SK-N-SH (cell line): ENCODE measurements around the gene SAP30L. TPM values are rescaled to one million over a fixed set of nuclear protein-coding genes. Genes with fewer than 3 reads are reported as not detected.
A peak's percentile ranks its signal among the peaks of the same experiment; 100 is the strongest.

Source experiments
- CTCF ChIA-PET: fragments of 300-600, 350-600 bp; formaldehyde crosslinking; extraction: SDS; loops from one replicate; lab custom pipeline; 2021; lab: Yijun Ruan, JAX
- POLR2A ChIA-PET: fragments of 350-600 bp; sonication (Branson Sonifier 250); formaldehyde crosslinking; extraction: SDS; loops from one replicate; lab custom pipeline; 2020; ENCODE audit warnings: antibody characterized with exemption, inconsistent platforms; lab: Yijun Ruan, JAX
- DNase-seq: peaks from one replicate; pipeline ENCODE4 v3.0.0; 2012
- H2AFZ ChIP-seq: fragments of 200-600 bp; sonication (generic); 2 replicates; pipeline ENCODE4 v1.8.1; 2016; ENCODE audit warnings: antibody characterized with exemption, mild to moderate bottlenecking, low read depth
- H3F3A ChIP-seq: fragments of 200-600 bp; sonication (generic); replicated peaks from 2 replicates; pipeline ENCODE3; 2016; ENCODE audit warnings: antibody characterized with exemption, mild to moderate bottlenecking; ENCODE audit not compliant: insufficient read depth
- H3K27ac ChIP-seq, 2 experiments: fragments of 200-500 bp in 1 of 2; fragments of 200-600 bp in 1 of 2; sonication (Bioruptor generic) in 1 of 2; sonication (generic), shearing (Covaris generic) in 1 of 2; 2 replicates each; pipeline versions ENCODE4 v1.5.1 to v1.6.1; 2014 to 2016; ENCODE audit warnings: low read depth in 2 of 2, inconsistent platforms in 1 of 2, low read length in 1 of 2, mild to moderate bottlenecking in 1 of 2, mixed read lengths in 1 of 2
- H3K27me3 ChIP-seq: fragments of 200-600 bp; sonication (generic), shearing (Covaris generic); 2 replicates; pipeline ENCODE4 v1.6.1; 2016; ENCODE audit warnings: mixed run types; ENCODE audit not compliant: insufficient read depth
- H3K36me3 ChIP-seq, 2 experiments: fragments of 200-500 bp in 1 of 2; fragments of 200-600 bp in 1 of 2; sonication (Bioruptor generic) in 1 of 2; sonication (generic) in 1 of 2; replicated peaks in 1 of 2; 2 replicates each; pipeline versions ENCODE3 to v1.5.1; 2014 to 2016; ENCODE audit warnings: low read length in 1 of 2, mild to moderate bottlenecking in 1 of 2; ENCODE audit not compliant: insufficient read depth in 2 of 2, control insufficient read depth in 1 of 2
- H3K4me1 ChIP-seq, 2 experiments: fragments of 200-500 bp in 1 of 2; fragments of 200-600 bp in 1 of 2; sonication (Bioruptor generic) in 1 of 2; sonication (generic), shearing (Covaris generic) in 1 of 2; 2 replicates each; pipeline versions ENCODE4 v1.5.1 to v1.6.1; 2014 to 2016; ENCODE audit warnings: low read depth in 1 of 2, low read length in 1 of 2, mixed run types in 1 of 2; ENCODE audit not compliant: insufficient read depth in 2 of 2, control insufficient read depth in 1 of 2
- H3K4me2 ChIP-seq: fragments of 200-600 bp; sonication (generic), shearing (Covaris generic); 2 replicates; pipeline ENCODE4 v1.6.1; 2017; ENCODE audit warnings: mixed run types
- H3K4me3 ChIP-seq, 2 experiments: fragments of 200-500 bp in 1 of 2; fragments of 200-600 bp in 1 of 2; sonication (Bioruptor generic) in 1 of 2; sonication (generic), shearing (Covaris generic) in 1 of 2; 2 replicates each; pipeline versions ENCODE4 v1.5.1 to v1.8.1; 2014 to 2016; ENCODE audit warnings: low read depth in 2 of 2, inconsistent platforms in 1 of 2, low read length in 1 of 2, mild to moderate bottlenecking in 1 of 2, mixed read lengths in 1 of 2, moderate library complexity in 1 of 2
- H3K79me2 ChIP-seq: fragments of 200-600 bp; sonication (generic); 2 replicates; pipeline ENCODE4 v1.8.1; 2017; ENCODE audit warnings: mild to moderate bottlenecking; ENCODE audit not compliant: insufficient read depth
- H3K9ac ChIP-seq: fragments of 200-600 bp; sonication (generic); 2 replicates; pipeline ENCODE4 v1.6.1; 2017; ENCODE audit warnings: mixed run types
- H3K9me2 ChIP-seq: fragments of 200-600 bp; sonication (generic); 2 replicates; pipeline ENCODE4 v1.6.1; 2017; ENCODE audit warnings: mixed run types
- H3K9me3 ChIP-seq: fragments of 200-600 bp; sonication (generic); 2 replicates; pipeline ENCODE4 v1.6.1; 2017; ENCODE audit warnings: mixed run types, mild to moderate bottlenecking, moderate library complexity
- H4K20me1 ChIP-seq: fragments of 200-600 bp; sonication (generic); 2 replicates; pipeline ENCODE4 v1.6.1; 2017; ENCODE audit warnings: mild to moderate bottlenecking, mixed run types; ENCODE audit not compliant: insufficient read depth
- CHD2 ChIP-seq: fragments of 150-350 bp; IDR thresholded peaks from 2 replicates; pipeline ENCODE4 v1.6.1; 2018; ENCODE audit warnings: low read length; ENCODE audit not compliant: partially characterized antibody
- ELF1 ChIP-seq: IDR thresholded peaks from 2 replicates; pipeline ENCODE4 v1.4.0; 2012
- EP300 ChIP-seq, 2 experiments: IDR thresholded peaks; 2 replicates each; pipeline versions ENCODE4 v1.4.0 to v1.6.1; 2012; ENCODE audit warnings: borderline replicate concordance in 1 of 2, low read depth in 1 of 2, low read length in 1 of 2
- EZH2phosphoT487 ChIP-seq: fragments of 200-600 bp; sonication (generic); IDR thresholded peaks from 2 replicates; pipeline ENCODE4 v1.6.1; 2017; ENCODE audit warnings: low read depth, mixed run types, mild to moderate bottlenecking, antibody characterized with exemption, moderate library complexity, borderline replicate concordance
- FOXM1 ChIP-seq: IDR thresholded peaks from 2 replicates; pipeline ENCODE4 v1.4.0; 2012; ENCODE audit warnings: low read depth, mild to moderate bottlenecking
- GABPA ChIP-seq: IDR thresholded peaks from 2 replicates; pipeline ENCODE4 v1.4.0; 2012; ENCODE audit warnings: low read depth, mild to moderate bottlenecking
- GATA2 ChIP-seq: sonication (generic); formaldehyde crosslinking; IDR thresholded peaks from 2 replicates; pipeline ENCODE4 v1.5.0; 2020; ENCODE audit warnings: mild to moderate bottlenecking, missing genetic modification reagents
- JUND ChIP-seq: IDR thresholded peaks from 2 replicates; pipeline ENCODE4 v1.4.0; 2012
- MEF2A ChIP-seq: IDR thresholded peaks from 2 replicates; pipeline ENCODE4 v1.4.0; 2012; ENCODE audit warnings: low read depth, borderline replicate concordance
- MXI1 ChIP-seq: IDR thresholded peaks from 2 replicates; pipeline ENCODE4 v1.6.1; 2012; ENCODE audit warnings: mild to moderate bottlenecking, low read depth, low read length, improper control_type of control experiment
- NRF1 ChIP-seq: IDR thresholded peaks from 2 replicates; pipeline ENCODE4 v1.6.1; 2012; ENCODE audit warnings: low read depth, mild to moderate bottlenecking, low read length
- POLR2AphosphoS5 ChIP-seq: IDR thresholded peaks from 2 replicates; pipeline ENCODE4 v1.6.1; 2012; ENCODE audit warnings: low read depth, low read length
- RAD21 ChIP-seq: IDR thresholded peaks from 2 replicates; pipeline ENCODE4 v1.6.1; 2012; ENCODE audit warnings: mild to moderate bottlenecking, low read length
- RCOR1 ChIP-seq: fragments of 150-350 bp; IDR thresholded peaks from 2 replicates; pipeline ENCODE4 v1.6.1; 2017; ENCODE audit warnings: antibody characterized with exemption, low read length
- RFX5 ChIP-seq: IDR thresholded peaks from 2 replicates; pipeline ENCODE4 v1.6.1; 2012; ENCODE audit warnings: mild to moderate bottlenecking, improper control_type of control experiment, low read length
- SIN3A ChIP-seq: IDR thresholded peaks from 2 replicates; pipeline ENCODE4 v1.6.1; 2012; ENCODE audit warnings: low read depth, mild to moderate bottlenecking, low read length, moderate library complexity, borderline replicate concordance
- SMC3 ChIP-seq: IDR thresholded peaks from 2 replicates; pipeline ENCODE4 v1.6.1; 2012; ENCODE audit warnings: low read depth, low read length, improper control_type of control experiment
- TCF12 ChIP-seq: IDR thresholded peaks from 2 replicates; pipeline ENCODE4 v1.4.0; 2012
- TEAD4 ChIP-seq: IDR thresholded peaks from 2 replicates; pipeline ENCODE4 v1.4.0; 2012; ENCODE audit warnings: mild to moderate bottlenecking, borderline replicate concordance; ENCODE audit not compliant: insufficient read depth
- USF1 ChIP-seq: IDR thresholded peaks from 2 replicates; pipeline ENCODE4 v1.4.0; 2012; ENCODE audit warnings: low read depth, borderline replicate concordance
- YY1 ChIP-seq: IDR thresholded peaks from 2 replicates; pipeline ENCODE4 v1.4.0; 2012; ENCODE audit warnings: low read depth, mild to moderate bottlenecking
- WGBS: methylation state at CpG from one replicate; pipeline ENCODE4 v1.1.6; 2017; ENCODE audit warnings: low lambda C conversion rate; 5-methylcytosine and 5-hydroxymethylcytosine counted together
- polyA plus RNA-seq, 3 experiments: library from polyadenylated mRNA; depleted of rRNA; stranded (reverse); fragments of >200 nt; gene quantifications; 2 replicates each; pipeline ENCODE4 v1.2.3, GENCODE V29; 2012
- TF ChIP-seq, protein P1 (sequence below): fragments of 200-600 bp; sonication (generic); IDR thresholded peaks from 2 replicates; pipeline ENCODE4 v1.6.1; 2017; ENCODE audit warnings: antibody characterized with exemption, mild to moderate bottlenecking, moderate library complexity
- TF ChIP-seq, protein P2 (sequence below): IDR thresholded peaks from 2 replicates; pipeline ENCODE4 v1.4.0; 2012; ENCODE audit warnings: low read depth, borderline replicate concordance
- TF ChIP-seq, protein P3 (sequence below): fragments of 150-350 bp; IDR thresholded peaks from 2 replicates; pipeline ENCODE4 v1.6.1; 2016; ENCODE audit warnings: mild to moderate bottlenecking, low read depth, low read length
- TF ChIP-seq, protein P4 (sequence below): IDR thresholded peaks from 2 replicates; pipeline ENCODE4 v1.6.1; 2012; ENCODE audit warnings: mild to moderate bottlenecking, low read depth, low read length, moderate library complexity

Gene SAP30L
- polyA plus RNA-seq, 1 of the 3 experiments (the other 2 are of a cell fraction) = 26.6 TPM

DNA sequence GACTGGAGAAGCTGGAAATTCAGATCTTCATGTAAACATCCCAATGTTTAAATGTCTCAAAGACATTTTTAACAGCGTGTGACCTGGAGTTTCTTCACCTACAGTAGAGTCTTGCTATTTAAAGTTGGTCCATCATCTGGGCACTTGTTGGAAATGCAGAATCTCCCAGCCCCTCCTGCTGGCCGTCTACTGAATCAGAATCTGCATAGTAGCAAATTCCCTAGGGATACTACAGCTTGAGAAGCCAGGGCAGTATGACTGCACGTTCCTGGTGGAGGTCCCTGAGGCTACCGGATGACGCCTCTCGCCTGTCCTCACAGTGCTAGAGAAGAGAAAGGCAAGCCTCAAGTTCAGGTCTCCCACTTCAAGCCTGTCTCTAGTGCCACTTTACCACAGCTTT lies 15.7 kb downstream of the SAP30L start:
- peaks cover 8 to 28% of the 10 kb centered on the region in 2 experiments for H3K36me3 ChIP-seq
- no peak overlapping the region for H3K9ac ChIP-seq
- TF ChIP-seq TCF12 = no peak
- TF ChIP-seq GATA2 (CRISPR knock-in tag) = no peak
- no peak for TF ChIP-seq MXI1
- TF ChIP-seq EZH2phosphoT487 = no peak
- no peak for TF ChIP-seq FOXM1
- no peak for TF ChIP-seq JUND
- no peak for TF ChIP-seq POLR2AphosphoS5
- TF ChIP-seq MEF2A = no peak
- TF ChIP-seq, protein P1, sequence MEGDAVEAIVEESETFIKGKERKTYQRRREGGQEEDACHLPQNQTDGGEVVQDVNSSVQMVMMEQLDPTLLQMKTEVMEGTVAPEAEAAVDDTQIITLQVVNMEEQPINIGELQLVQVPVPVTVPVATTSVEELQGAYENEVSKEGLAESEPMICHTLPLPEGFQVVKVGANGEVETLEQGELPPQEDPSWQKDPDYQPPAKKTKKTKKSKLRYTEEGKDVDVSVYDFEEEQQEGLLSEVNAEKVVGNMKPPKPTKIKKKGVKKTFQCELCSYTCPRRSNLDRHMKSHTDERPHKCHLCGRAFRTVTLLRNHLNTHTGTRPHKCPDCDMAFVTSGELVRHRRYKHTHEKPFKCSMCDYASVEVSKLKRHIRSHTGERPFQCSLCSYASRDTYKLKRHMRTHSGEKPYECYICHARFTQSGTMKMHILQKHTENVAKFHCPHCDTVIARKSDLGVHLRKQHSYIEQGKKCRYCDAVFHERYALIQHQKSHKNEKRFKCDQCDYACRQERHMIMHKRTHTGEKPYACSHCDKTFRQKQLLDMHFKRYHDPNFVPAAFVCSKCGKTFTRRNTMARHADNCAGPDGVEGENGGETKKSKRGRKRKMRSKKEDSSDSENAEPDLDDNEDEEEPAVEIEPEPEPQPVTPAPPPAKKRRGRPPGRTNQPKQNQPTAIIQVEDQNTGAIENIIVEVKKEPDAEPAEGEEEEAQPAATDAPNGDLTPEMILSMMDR = peak; percentile 39
- TF ChIP-seq CHD2 = no peak
- TF ChIP-seq RAD21 = peak; percentile 44
- TF ChIP-seq, protein P2, sequence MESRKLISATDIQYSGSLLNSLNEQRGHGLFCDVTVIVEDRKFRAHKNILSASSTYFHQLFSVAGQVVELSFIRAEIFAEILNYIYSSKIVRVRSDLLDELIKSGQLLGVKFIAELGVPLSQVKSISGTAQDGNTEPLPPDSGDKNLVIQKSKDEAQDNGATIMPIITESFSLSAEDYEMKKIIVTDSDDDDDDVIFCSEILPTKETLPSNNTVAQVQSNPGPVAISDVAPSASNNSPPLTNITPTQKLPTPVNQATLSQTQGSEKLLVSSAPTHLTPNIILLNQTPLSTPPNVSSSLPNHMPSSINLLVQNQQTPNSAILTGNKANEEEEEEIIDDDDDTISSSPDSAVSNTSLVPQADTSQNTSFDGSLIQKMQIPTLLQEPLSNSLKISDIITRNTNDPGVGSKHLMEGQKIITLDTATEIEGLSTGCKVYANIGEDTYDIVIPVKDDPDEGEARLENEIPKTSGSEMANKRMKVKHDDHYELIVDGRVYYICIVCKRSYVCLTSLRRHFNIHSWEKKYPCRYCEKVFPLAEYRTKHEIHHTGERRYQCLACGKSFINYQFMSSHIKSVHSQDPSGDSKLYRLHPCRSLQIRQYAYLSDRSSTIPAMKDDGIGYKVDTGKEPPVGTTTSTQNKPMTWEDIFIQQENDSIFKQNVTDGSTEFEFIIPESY = no peak
- peak; percentile 39; the same call in 1 of the 2 replicates for TF ChIP-seq SMC3
- no peak for TF ChIP-seq USF1
- TF ChIP-seq, protein P3, sequence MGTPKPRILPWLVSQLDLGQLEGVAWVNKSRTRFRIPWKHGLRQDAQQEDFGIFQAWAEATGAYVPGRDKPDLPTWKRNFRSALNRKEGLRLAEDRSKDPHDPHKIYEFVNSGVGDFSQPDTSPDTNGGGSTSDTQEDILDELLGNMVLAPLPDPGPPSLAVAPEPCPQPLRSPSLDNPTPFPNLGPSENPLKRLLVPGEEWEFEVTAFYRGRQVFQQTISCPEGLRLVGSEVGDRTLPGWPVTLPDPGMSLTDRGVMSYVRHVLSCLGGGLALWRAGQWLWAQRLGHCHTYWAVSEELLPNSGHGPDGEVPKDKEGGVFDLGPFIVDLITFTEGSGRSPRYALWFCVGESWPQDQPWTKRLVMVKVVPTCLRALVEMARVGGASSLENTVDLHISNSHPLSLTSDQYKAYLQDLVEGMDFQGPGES = no peak
- no peak for TF ChIP-seq NRF1
- TF ChIP-seq, protein P4, sequence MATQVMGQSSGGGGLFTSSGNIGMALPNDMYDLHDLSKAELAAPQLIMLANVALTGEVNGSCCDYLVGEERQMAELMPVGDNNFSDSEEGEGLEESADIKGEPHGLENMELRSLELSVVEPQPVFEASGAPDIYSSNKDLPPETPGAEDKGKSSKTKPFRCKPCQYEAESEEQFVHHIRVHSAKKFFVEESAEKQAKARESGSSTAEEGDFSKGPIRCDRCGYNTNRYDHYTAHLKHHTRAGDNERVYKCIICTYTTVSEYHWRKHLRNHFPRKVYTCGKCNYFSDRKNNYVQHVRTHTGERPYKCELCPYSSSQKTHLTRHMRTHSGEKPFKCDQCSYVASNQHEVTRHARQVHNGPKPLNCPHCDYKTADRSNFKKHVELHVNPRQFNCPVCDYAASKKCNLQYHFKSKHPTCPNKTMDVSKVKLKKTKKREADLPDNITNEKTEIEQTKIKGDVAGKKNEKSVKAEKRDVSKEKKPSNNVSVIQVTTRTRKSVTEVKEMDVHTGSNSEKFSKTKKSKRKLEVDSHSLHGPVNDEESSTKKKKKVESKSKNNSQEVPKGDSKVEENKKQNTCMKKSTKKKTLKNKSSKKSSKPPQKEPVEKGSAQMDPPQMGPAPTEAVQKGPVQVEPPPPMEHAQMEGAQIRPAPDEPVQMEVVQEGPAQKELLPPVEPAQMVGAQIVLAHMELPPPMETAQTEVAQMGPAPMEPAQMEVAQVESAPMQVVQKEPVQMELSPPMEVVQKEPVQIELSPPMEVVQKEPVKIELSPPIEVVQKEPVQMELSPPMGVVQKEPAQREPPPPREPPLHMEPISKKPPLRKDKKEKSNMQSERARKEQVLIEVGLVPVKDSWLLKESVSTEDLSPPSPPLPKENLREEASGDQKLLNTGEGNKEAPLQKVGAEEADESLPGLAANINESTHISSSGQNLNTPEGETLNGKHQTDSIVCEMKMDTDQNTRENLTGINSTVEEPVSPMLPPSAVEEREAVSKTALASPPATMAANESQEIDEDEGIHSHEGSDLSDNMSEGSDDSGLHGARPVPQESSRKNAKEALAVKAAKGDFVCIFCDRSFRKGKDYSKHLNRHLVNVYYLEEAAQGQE = no peak
- TF ChIP-seq YY1 = no peak
- no peak for TF ChIP-seq TEAD4
- no peak for TF ChIP-seq EP300 (IDR thresholded peaks at IDR 0.05; ENCODE audit: borderline replicate concordance in 1 of 2, low read depth in 1 of 2, low read length in 1 of 2)
- no peak for TF ChIP-seq RCOR1
- no peak for TF ChIP-seq ELF1
- no peak for TF ChIP-seq SIN3A
- no peak for TF ChIP-seq GABPA
- no peak for TF ChIP-seq RFX5
- CTCF ChIA-PET = interaction anchor here (0.8 to 6.7 kb wide), 10 partner anchors 9 to 169 kb away, joined by 3 to 45 read pairs (median 4); no protein-coding TSS in a partner anchor
- no peak overlapping the region for H3K4me2 ChIP-seq
- H3K27ac ChIP-seq = no peak overlapping the region
- H3K27me3 ChIP-seq = no peaks in the 10 kb centered on the region
- 75% methylated on average over 3 of the region's 6 CpGs for WGBS
- no peaks in the 10 kb centered on the region for H3F3A ChIP-seq
- H3K4me3 ChIP-seq = no peak overlapping the region
- peaks cover 0 to 18% of the 10 kb centered on the region in 2 experiments; a peak in 1 of 4 replicates for H3K4me1 ChIP-seq
- DNase-seq = no peak
- no peak overlapping the region for H2AFZ ChIP-seq
- no peaks in the 10 kb centered on the region for H3K9me3 ChIP-seq
- H3K79me2 ChIP-seq = no peaks in the 10 kb centered on the region
- H4K20me1 ChIP-seq = no peaks in the 10 kb centered on the region
- H3K9me2 ChIP-seq = no peaks in the 10 kb centered on the region
- POLR2A ChIA-PET = no interaction called here
